B cell (primary cell): ENCODE results near the gene PTPRM.

Experiments used
- CTCF ChIP-seq: fragments of 200-600 bp; IDR thresholded peaks from one replicate; pipeline ENCODE4 v1.8.0; 2022; ENCODE audit warnings: antibody characterized with exemption, mild to moderate bottlenecking
- EZH2 ChIP-seq: IDR thresholded peaks from 2 replicates; pipeline ENCODE4 v1.6.1; 2012; ENCODE audit warnings: borderline replicate concordance, low read depth, mild to moderate bottlenecking, moderate library complexity, low read length; ENCODE audit not compliant: insufficient read depth, poor library complexity, severe bottlenecking

GRCh38 chr18:7684357-7684756 lies 117.2 kb downstream of the PTPRM start:
- TF ChIP-seq CTCF = no peak
- no peak for TF ChIP-seq EZH2
